DND-41 (cell line): ENCODE measurements around the gene FOCAD.

Experiments used
- ATAC-seq: fragments of 200-7000 bp; cut with Tn5 transposase; 3 replicates; pipeline ENCODE4 v1.9.1; 2021; ENCODE audit warnings: low read depth; ENCODE audit not compliant: insufficient read depth
- DNase-seq: peaks from one replicate; pipeline ENCODE4 v3.0.0-alpha.2; 2020
- H2AFZ ChIP-seq: 2 replicates; pipeline ENCODE4 v1.6.0; 2012; ENCODE audit warnings: low read depth, low read length
- H3K27ac ChIP-seq: 2 replicates; pipeline ENCODE4 v1.5.1; 2012; ENCODE audit warnings: low read length, inconsistent platforms
- H3K27me3 ChIP-seq: fragments of 200-600 bp; sonication (generic); 2 replicates; pipeline ENCODE4 v1.6.0; 2012; ENCODE audit warnings: low read length, mild to moderate bottlenecking, inconsistent platforms; ENCODE audit not compliant: insufficient read depth, poor library complexity
- H3K36me3 ChIP-seq: 2 replicates; pipeline ENCODE4 v1.5.1; 2012; ENCODE audit warnings: low read length, inconsistent platforms; ENCODE audit not compliant: insufficient read depth
- H3K4me1 ChIP-seq: 2 replicates; pipeline ENCODE4 v1.5.1; 2012; ENCODE audit warnings: mild to moderate bottlenecking, low read length; ENCODE audit not compliant: insufficient read depth
- H3K4me2 ChIP-seq: 2 replicates; pipeline ENCODE4 v1.6.0; 2012; ENCODE audit warnings: mild to moderate bottlenecking, moderate library complexity, low read length, inconsistent platforms; ENCODE audit not compliant: insufficient read depth
- H3K4me3 ChIP-seq, 2 experiments: fragments of 200-600 bp in 1 of 2; shearing (Covaris generic) in 1 of 2; 2 replicates each; pipeline ENCODE4 v1.5.1; 2012 to 2016; ENCODE audit warnings: inconsistent platforms in 2 of 2, low read length in 2 of 2, mild to moderate bottlenecking in 2 of 2, low read depth in 1 of 2, moderate library complexity in 1 of 2
- H3K79me2 ChIP-seq: 2 replicates; pipeline ENCODE4 v1.6.0; 2012; ENCODE audit warnings: low read length, inconsistent platforms; ENCODE audit not compliant: insufficient read depth
- H3K9ac ChIP-seq: 2 replicates; pipeline ENCODE4 v1.6.0; 2012; ENCODE audit warnings: low read depth, mild to moderate bottlenecking, inconsistent platforms, low read length, moderate library complexity
- H3K9me3 ChIP-seq: 2 replicates; pipeline ENCODE4 v1.5.1; 2012; ENCODE audit warnings: low read length, moderate library complexity, mild to moderate bottlenecking, inconsistent platforms; ENCODE audit not compliant: insufficient read depth, severe bottlenecking
- H4K20me1 ChIP-seq: 2 replicates; pipeline ENCODE4 v1.6.0; 2012; ENCODE audit warnings: low read length; ENCODE audit not compliant: insufficient read depth
- EZH2 ChIP-seq: IDR thresholded peaks from 3 replicates; pipeline ENCODE4 v1.6.1; 2012; ENCODE audit warnings: borderline replicate concordance, low read depth, mild to moderate bottlenecking, moderate library complexity, low read length, inconsistent platforms; ENCODE audit not compliant: severe bottlenecking
- TF ChIP-seq, protein P1 (sequence below): IDR thresholded peaks from 2 replicates; pipeline ENCODE4 v1.5.1; 2012; ENCODE audit warnings: borderline replicate concordance, low read length, moderate library complexity, mild to moderate bottlenecking; ENCODE audit not compliant: poor library complexity, severe bottlenecking; ENCODE audit errors: extremely low read depth

Gene FOCAD

DNA sequence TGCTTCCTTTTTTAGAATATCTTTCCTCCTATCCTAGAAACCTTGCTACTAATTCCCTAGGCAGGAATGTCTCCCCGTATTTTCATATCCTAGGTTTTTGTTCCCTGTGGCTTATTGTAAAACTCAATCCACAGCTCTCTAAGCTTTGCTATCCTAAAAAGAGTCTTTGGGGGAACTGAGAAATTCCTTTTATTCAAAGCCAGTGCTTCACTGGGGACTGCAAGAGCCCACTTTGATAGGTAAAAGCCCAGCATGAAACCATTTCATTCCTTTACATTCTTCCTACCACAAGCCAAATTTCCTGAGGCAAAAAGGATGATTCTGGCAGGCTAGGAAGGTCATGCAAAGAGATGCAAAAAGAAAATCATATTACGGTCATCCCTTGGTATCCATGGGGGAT lies 353.2 kb downstream of the FOCAD start:
- Histone ChIP-seq H3K79me2 (no peaks in the 10 kb centered on the region), H3K9me3 (no peaks in the 10 kb centered on the region), H2AFZ (no peak overlapping the region), H3K9ac (no peak overlapping the region), H3K4me2 (no peak overlapping the region), H3K27ac (no peak overlapping the region), H4K20me1 (no peaks in the 10 kb centered on the region), H3K36me3 (no peaks in the 10 kb centered on the region), H3K4me1 (peaks cover 22% of the 10 kb centered on the region), H3K4me3 (no peak overlapping the region), H3K27me3 (no peaks in the 10 kb centered on the region)
- ATAC-seq, result no peak
- no peak for DNase-seq
- TF ChIP-seq EZH2, result no peak
- TF ChIP-seq, protein P1, sequence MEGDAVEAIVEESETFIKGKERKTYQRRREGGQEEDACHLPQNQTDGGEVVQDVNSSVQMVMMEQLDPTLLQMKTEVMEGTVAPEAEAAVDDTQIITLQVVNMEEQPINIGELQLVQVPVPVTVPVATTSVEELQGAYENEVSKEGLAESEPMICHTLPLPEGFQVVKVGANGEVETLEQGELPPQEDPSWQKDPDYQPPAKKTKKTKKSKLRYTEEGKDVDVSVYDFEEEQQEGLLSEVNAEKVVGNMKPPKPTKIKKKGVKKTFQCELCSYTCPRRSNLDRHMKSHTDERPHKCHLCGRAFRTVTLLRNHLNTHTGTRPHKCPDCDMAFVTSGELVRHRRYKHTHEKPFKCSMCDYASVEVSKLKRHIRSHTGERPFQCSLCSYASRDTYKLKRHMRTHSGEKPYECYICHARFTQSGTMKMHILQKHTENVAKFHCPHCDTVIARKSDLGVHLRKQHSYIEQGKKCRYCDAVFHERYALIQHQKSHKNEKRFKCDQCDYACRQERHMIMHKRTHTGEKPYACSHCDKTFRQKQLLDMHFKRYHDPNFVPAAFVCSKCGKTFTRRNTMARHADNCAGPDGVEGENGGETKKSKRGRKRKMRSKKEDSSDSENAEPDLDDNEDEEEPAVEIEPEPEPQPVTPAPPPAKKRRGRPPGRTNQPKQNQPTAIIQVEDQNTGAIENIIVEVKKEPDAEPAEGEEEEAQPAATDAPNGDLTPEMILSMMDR, result no peak

GRCh38 chr9:21039302-21039701 lies 355.2 kb downstream of the FOCAD start:
- peak; percentile 92 for ATAC-seq

DNA sequence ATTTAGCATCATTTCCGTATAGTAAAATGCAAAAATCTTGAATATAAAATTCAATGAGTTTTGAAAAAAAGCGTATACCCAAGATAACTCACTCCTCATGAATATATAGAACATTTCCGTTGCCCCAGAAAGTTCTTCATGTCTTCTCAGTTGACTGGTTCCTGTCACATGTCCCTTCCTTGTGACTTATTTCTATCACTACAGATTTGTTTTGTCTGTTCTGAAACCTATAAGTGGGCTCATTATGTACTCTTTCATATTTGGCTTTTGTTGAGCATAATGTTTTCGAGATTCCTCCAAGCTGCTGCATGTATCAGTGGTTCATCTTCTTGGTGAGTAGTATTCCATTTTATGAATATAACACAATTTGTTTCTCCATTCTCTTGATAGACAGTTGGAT lies 358.4 kb downstream of the FOCAD start:
- TF ChIP-seq EZH2, result no peak
- TF ChIP-seq, protein P1, result no peak
- no peak overlapping the region for H3K9ac ChIP-seq

More at GRCh38 chr9:21039302-21039701, 355.2 kb downstream of the FOCAD start:
- Histone ChIP-seq H3K79me2 (no peaks in the 10 kb centered on the region), H3K36me3 (no peaks in the 10 kb centered on the region), H2AFZ (peak overlapping the region; percentile 83), H3K9me3 (no peaks in the 10 kb centered on the region), H4K20me1 (no peaks in the 10 kb centered on the region), H3K27me3 (no peaks in the 10 kb centered on the region), H3K4me2 (peak overlapping the region; percentile 45), H3K4me1 (peaks cover 22% of the 10 kb centered on the region), H3K27ac (peak overlapping the region; percentile 71), H3K9ac (peak overlapping the region; percentile 15; the same call in 1 of the 2 replicates), H3K4me3 (no peak overlapping the region)
- TF ChIP-seq, protein P1, result no peak
- TF ChIP-seq EZH2, result no peak
- DNase-seq, result peak; percentile 33

DNA sequence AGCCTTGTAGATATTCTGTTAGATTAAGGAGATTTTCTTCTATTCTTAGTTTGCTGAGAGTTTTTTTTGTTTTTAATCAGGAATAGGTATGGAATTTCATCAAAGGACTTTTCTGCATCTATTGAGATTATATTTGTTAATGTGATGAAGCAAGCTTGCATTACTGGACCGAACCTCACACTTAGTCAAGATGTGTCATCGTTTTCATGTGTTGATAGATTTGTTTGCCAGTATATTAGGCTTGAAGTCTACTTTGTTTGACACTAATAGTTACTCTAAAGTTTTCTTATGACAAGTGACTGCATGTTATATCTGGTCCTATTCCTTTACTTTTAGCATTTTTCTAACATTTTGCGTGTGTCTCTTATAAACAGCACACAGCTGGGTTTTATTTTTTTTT lies 359.8 kb downstream of the FOCAD start:
- Histone ChIP-seq H3K9ac (no peak overlapping the region), H2AFZ (no peak overlapping the region), H3K27ac (no peak overlapping the region), H3K4me3 (no peak overlapping the region), H3K4me2 (no peak overlapping the region), H4K20me1 (no peaks in the 10 kb centered on the region), H3K36me3 (no peaks in the 10 kb centered on the region), H3K27me3 (no peaks in the 10 kb centered on the region), H3K4me1 (peaks cover 15% of the 10 kb centered on the region), H3K9me3 (no peaks in the 10 kb centered on the region), H3K79me2 (no peaks in the 10 kb centered on the region)
- DNase-seq (no peak), ATAC-seq (no peak)
- TF ChIP-seq EZH2, result no peak
- TF ChIP-seq, protein P1, result no peak

More for the DNA sequence above, 358.4 kb downstream of the FOCAD start:
- Histone ChIP-seq H3K36me3 (no peaks in the 10 kb centered on the region), H2AFZ (no peak overlapping the region), H3K9me3 (no peaks in the 10 kb centered on the region), H3K79me2 (no peaks in the 10 kb centered on the region), H3K4me2 (no peak overlapping the region), H3K27me3 (no peaks in the 10 kb centered on the region), H3K4me3 (no peak overlapping the region), H4K20me1 (no peaks in the 10 kb centered on the region), H3K4me1 (peaks cover 20% of the 10 kb centered on the region), H3K27ac (no peak overlapping the region)
- DNase-seq (no peak), ATAC-seq (no peak)
